Small intestine (tissue), 7 donors: ENCODE measurements around the gene RASA3. TPM values are rescaled to one million over a fixed set of nuclear protein-coding genes. Genes with fewer than 3 reads are reported as not detected.
A peak's percentile ranks its signal among the peaks of the same experiment; 100 is the strongest.

Source experiments
- DNase-seq, 2 donors: peaks; one replicate each; pipeline versions ENCODE4 v3.0.0 to v3.0.0-alpha.2; 2013
- FAIRE-seq: peaks from 2 replicates; lab custom pipeline; 2012; peaks lifted over from hg19 to GRCh38; lab: Jason Lieb, UNC
- H3K27ac ChIP-seq, 3 donors: one replicate each; pipeline ENCODE4 v1.5.1; 2013; ENCODE audit warnings: low read length in 2 of 3, mild to moderate bottlenecking in 2 of 3, control low read depth in 1 of 3, inconsistent platforms in 1 of 3, low read depth in 1 of 3, moderate library complexity in 1 of 3
- H3K27me3 ChIP-seq, 3 donors: one replicate each; pipeline ENCODE4 v1.6.1; 2013; ENCODE audit warnings: low read length in 3 of 3, inconsistent platforms in 1 of 3; ENCODE audit not compliant: control insufficient read depth in 3 of 3, insufficient read depth in 3 of 3
- H3K36me3 ChIP-seq, 3 donors: one replicate each; pipeline ENCODE4 v1.6.1; 2013; ENCODE audit warnings: low read length in 3 of 3, inconsistent platforms in 1 of 3, low read depth in 1 of 3, mild to moderate bottlenecking in 1 of 3, moderate library complexity in 1 of 3; ENCODE audit not compliant: control insufficient read depth in 3 of 3, insufficient read depth in 2 of 3
- H3K4me1 ChIP-seq, 3 donors: one replicate each; pipeline ENCODE4 v1.6.1; 2013; ENCODE audit warnings: low read length in 2 of 3, inconsistent platforms in 1 of 3, low read depth in 1 of 3, mild to moderate bottlenecking in 1 of 3, moderate library complexity in 1 of 3; ENCODE audit not compliant: control insufficient read depth in 3 of 3, insufficient read depth in 2 of 3
- H3K4me3 ChIP-seq, 3 donors: one replicate each; pipeline ENCODE4 v1.5.1; 2013; ENCODE audit warnings: low read length in 3 of 3, control low read depth in 1 of 3, inconsistent platforms in 1 of 3, low read depth in 1 of 3, mild to moderate bottlenecking in 1 of 3, moderate library complexity in 1 of 3
- H3K9me3 ChIP-seq, 2 donors: one replicate each; pipeline ENCODE4 v1.6.1; 2013; ENCODE audit warnings: low read depth in 1 of 2, low read length in 1 of 2; ENCODE audit not compliant: control insufficient read depth in 2 of 2, insufficient read depth in 1 of 2
- WGBS, 3 donors: extraction: QIAGEN DNeasy Blood & Tissue Kit; methylation state at CpG; one replicate each; pipeline ENCODE4 v1.1.7; 2013; 5-methylcytosine and 5-hydroxymethylcytosine counted together
- polyA plus RNA-seq, 4 donors: library from polyadenylated mRNA; stranded (reverse) in 3 of 4; unstranded in 1 of 4; fragments of 200-250 nt in 3 of 4; fragments of 120-200 nt in 1 of 4; gene quantifications; one replicate each; pipeline versions ENCODE4 v1.2.1 to v1.2.3, GENCODE V29; 2013
- donor health status: healthy with polysubstance abuse.
- donor health status: control.
- donor health status: control.
- donor health status: Bipolar disorder and iron deficiency.
- donor health status: healthy.

Gene RASA3
- polyA plus RNA-seq, 4 donors, result 2.0 to 7.2 (median 6.5) TPM

GRCh38 chr13:114146173-114146572, 13.8 kb upstream of the RASA3 start:
- DNase-seq (no peak), FAIRE-seq (no peak)
- Histone ChIP-seq H3K4me1 (peaks cover 0 to 5% (median 4%) of the 10 kb centered on the region in 3 donors), H3K36me3 (no peaks in the 10 kb centered on the region), H3K27me3 (peaks cover 0 to 3% (median 0%) of the 10 kb centered on the region in 3 donors), H3K9me3 (no peaks in the 10 kb centered on the region), H3K27ac (no peak overlapping the region), H3K4me3 (no peak overlapping the region)
- WGBS, 3 donors, result 93 to 95% (median 94%) methylated on average over 14 of the region's 14 CpGs

- Histone ChIP-seq H3K9me3 (no peaks in the 10 kb centered on the region), H3K27me3 (peaks cover 0 to 3% (median 0%) of the 10 kb centered on the region in 3 donors), H3K4me3 (no peak overlapping the region), H3K27ac (no peak overlapping the region), H3K36me3 (no peaks in the 10 kb centered on the region), H3K4me1 (peaks cover 0 to 5% (median 4%) of the 10 kb centered on the region in 3 donors)
- DNase-seq, result no peak
- no peak for FAIRE-seq
- WGBS, 3 donors, result 95 to 99% (median 97%) methylated on average over 13 to 14 of the region's 14 CpGs
Observed at GRCh38 chr13:114145722-114146121, 13.3 kb upstream of the RASA3 start.

- 75 to 80% (median 78%) methylated on average over 3 of the region's 3 CpGs for WGBS, 3 donors
- no peak for FAIRE-seq
- no peak for DNase-seq
Observed at GRCh38 chr13:114145256-114145655, 12.8 kb upstream of the RASA3 start.

DNA sequence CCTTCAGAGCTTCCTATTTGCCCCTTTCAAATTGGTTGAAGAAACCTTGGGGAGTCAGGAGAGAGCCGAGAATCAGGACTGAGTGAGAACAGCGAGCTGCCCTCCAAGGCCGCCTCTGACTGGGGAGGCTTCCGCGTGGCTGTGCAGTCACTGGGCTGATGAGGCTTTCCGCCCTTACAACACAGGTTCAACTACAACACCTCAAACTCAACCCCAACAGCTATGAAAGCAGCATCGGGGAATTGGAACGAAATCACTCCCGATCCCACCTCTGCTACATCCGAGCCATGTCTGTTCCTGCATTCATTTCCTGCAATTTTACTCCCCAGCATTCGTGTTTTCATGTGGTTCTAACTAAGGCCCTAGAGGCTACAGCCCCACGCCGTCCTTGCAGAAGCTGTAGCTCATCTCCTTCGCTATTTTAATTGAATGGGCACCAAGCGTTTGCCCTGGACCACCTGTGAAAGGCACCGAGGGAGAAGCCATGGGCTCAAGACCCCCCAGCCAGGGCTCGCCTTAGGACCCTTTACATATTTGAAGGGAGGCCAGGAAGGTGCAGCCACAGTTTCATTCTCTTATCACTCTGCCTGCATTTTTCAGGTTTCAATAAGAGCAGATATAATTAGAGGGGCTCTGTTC, 12.3 kb upstream of the RASA3 start:
- H3K9me3 ChIP-seq, result no peaks in the 10 kb centered on the region
- no peaks in the 10 kb centered on the region for H3K36me3 ChIP-seq
- peaks cover 0 to 5% (median 4%) of the 10 kb centered on the region in 3 donors for H3K4me1 ChIP-seq
- H3K4me3 ChIP-seq, result no peak overlapping the region
- DNase-seq (no peak), FAIRE-seq (no peak)
- H3K27ac ChIP-seq, result no peak overlapping the region
- H3K27me3 ChIP-seq, result no peaks in the 10 kb centered on the region
- 92 to 94% (median 93%) methylated on average over 17 of the region's 17 CpGs for WGBS, 3 donors

More at GRCh38 chr13:114145256-114145655, 12.8 kb upstream of the RASA3 start:
- peaks cover 0 to 5% (median 4%) of the 10 kb centered on the region in 3 donors for H3K4me1 ChIP-seq
- H3K9me3 ChIP-seq, result no peaks in the 10 kb centered on the region
- peaks cover 0 to 2% (median 0%) of the 10 kb centered on the region in 3 donors for H3K27me3 ChIP-seq
- no peaks in the 10 kb centered on the region for H3K36me3 ChIP-seq
- H3K27ac ChIP-seq, result no peak overlapping the region
- no peak overlapping the region for H3K4me3 ChIP-seq

GRCh38 chr13:114143806-114144605, 11.6 kb upstream of the RASA3 start:
- DNase-seq (no peak), FAIRE-seq (no peak)
- no peaks in the 10 kb centered on the region for H3K36me3 ChIP-seq
- no peaks in the 10 kb centered on the region for H3K27me3 ChIP-seq
- no peaks in the 10 kb centered on the region for H3K9me3 ChIP-seq
- H3K4me3 ChIP-seq, result no peak overlapping the region
- peaks cover 0 to 5% (median 4%) of the 10 kb centered on the region in 3 donors for H3K4me1 ChIP-seq
- H3K27ac ChIP-seq, result no peak overlapping the region
- 56 to 66% (median 56%) methylated on average over 23 to 24 of the region's 24 CpGs for WGBS, 3 donors

GRCh38 chr13:114142640-114143490, 10.4 kb upstream of the RASA3 start:
- Histone ChIP-seq H3K27ac (peak overlapping the region in 1 of 3 donors; percentile 74), H3K4me3 (no peak overlapping the region), H3K9me3 (no peaks in the 10 kb centered on the region), H3K36me3 (no peaks in the 10 kb centered on the region), H3K27me3 (no peaks in the 10 kb centered on the region), H3K4me1 (peaks cover 0 to 5% (median 4%) of the 10 kb centered on the region in 3 donors)
- DNase-seq, result peak in 1 of 2 donors; percentile 42
- 34 to 50% (median 36%) methylated on average over 28 of the region's 28 CpGs for WGBS, 3 donors
- FAIRE-seq, result no peak

GRCh38 chr13:114142137-114142550, 9.7 kb upstream of the RASA3 start:
- Histone ChIP-seq H3K27ac (no peak overlapping the region), H3K9me3 (no peaks in the 10 kb centered on the region), H3K36me3 (no peaks in the 10 kb centered on the region), H3K4me3 (no peak overlapping the region), H3K27me3 (no peaks in the 10 kb centered on the region), H3K4me1 (peaks cover 0 to 5% (median 4%) of the 10 kb centered on the region in 3 donors)
- DNase-seq (no peak), FAIRE-seq (no peak)
- WGBS, 3 donors, result 85 to 89% (median 85%) methylated on average over 6 of the region's 6 CpGs
